Heart left ventricle (tissue), 13 donors: ENCODE results near the gene IFT43.

ENCODE experiments used
- CTCF ChIP-seq, 12 donors: fragments of 200-600 bp; sonication (generic) in 4 of 12; IDR thresholded peaks; one replicate each; pipeline versions ENCODE4 v1.5.0 to v1.8.0; 2018 to 2022; ENCODE audit warnings: antibody characterized with exemption in 12 of 12, mild to moderate bottlenecking in 5 of 12
- POLR2A ChIP-seq, 2 donors: fragments of 450-650 bp; IDR thresholded peaks; one replicate each; pipeline ENCODE4 v1.6.1; 2017; ENCODE audit warnings: antibody characterized with exemption in 2 of 2, mild to moderate bottlenecking in 2 of 2, moderate library complexity in 2 of 2
- donor health status: ischemic (EF 13 %, LVEDD 7.1; RV severe dilation, severe dysfunction).
- donor health status: DM: no; HTN: yes; CAD: no.
- donor health status: DM: no; HTN: no; CAD: no.
- donor health status: ischemic (EF 25% LVEDD 6.9; RV normal size, moderate dysfunction).
- donor health status: ischemic (EF 25% LVEDD 5.7; RV mildly dilated, moderate dysfunction).
- donor health status: ischemic (EF 35%, LVEDD 5.7; RV mildly dilated, moderate dysfunction).
- donor health status: nonischemic (EF 11% LVEDD 7.7; RV severe dilation, severe dysfunction).
- donor health status: DM: yes; HTN: yes; CAD: no.
- donor health status: PGD.
- donor health status: ischemic (EF 29% LVEDD 5.4; RV normal size, mild dysfunction).
- donor health status: nonischemic (EF 23%, LVEDD 6.1; RV moderate dilation, normal function).

GRCh38 chr14:76067536-76067935 lies 82.0 kb downstream of the IFT43 start:
- TF ChIP-seq CTCF (IDR thresholded peaks at IDR 0.05) (no peak), POLR2A (IDR thresholded peaks at IDR 0.05) (no peak)
